H9 (cell line): ENCODE measurements around the gene TBC1D5. TPM values are rescaled to one million over a fixed set of nuclear protein-coding genes. Genes with fewer than 3 reads are reported as not detected.
A peak's percentile ranks its signal among the peaks of the same experiment; 100 is the strongest.

ENCODE experiments used
- DNase-seq: peaks from one replicate; pipeline ENCODE4 v3.0.0-alpha.2; 2017
- H2AFZ ChIP-seq: one replicate; pipeline ENCODE4 v1.6.1; 2013; ENCODE audit warnings: mild to moderate bottlenecking, low read length, control low read depth, moderate library complexity
- H2AK5ac ChIP-seq: 2 replicates; pipeline ENCODE4 v1.6.1; 2013; ENCODE audit warnings: low read length, control low read depth, mixed read lengths; ENCODE audit not compliant: insufficient read length
- H2BK120ac ChIP-seq: one replicate; pipeline ENCODE4 v1.6.1; 2013; ENCODE audit warnings: low read depth, mild to moderate bottlenecking, low read length, control low read depth, inconsistent platforms; ENCODE audit not compliant: poor library complexity, severe bottlenecking
- H2BK12ac ChIP-seq: 2 replicates; pipeline ENCODE4 v1.6.1; 2013; ENCODE audit warnings: low read length, control low read depth, mixed read lengths, low read depth; ENCODE audit not compliant: insufficient read length
- H2BK15ac ChIP-seq: 2 replicates; pipeline ENCODE4 v1.6.1; 2013; ENCODE audit warnings: low read depth, low read length, control low read depth
- H2BK20ac ChIP-seq: one replicate; pipeline ENCODE4 v1.6.1; 2013; ENCODE audit warnings: low read depth, mild to moderate bottlenecking, low read length, control low read depth, inconsistent platforms; ENCODE audit not compliant: poor library complexity, severe bottlenecking
- H2BK5ac ChIP-seq: 2 replicates; pipeline ENCODE4 v1.6.1; 2013; ENCODE audit warnings: low read length, control low read depth, mixed read lengths; ENCODE audit not compliant: insufficient read length
- H3K14ac ChIP-seq: 2 replicates; pipeline ENCODE4 v1.6.1; 2013; ENCODE audit warnings: low read length, control low read depth; ENCODE audit not compliant: insufficient read depth
- H3K18ac ChIP-seq: 2 replicates; pipeline ENCODE4 v1.6.1; 2013; ENCODE audit warnings: low read depth, mild to moderate bottlenecking, mixed read lengths, low read length, control low read depth; ENCODE audit not compliant: insufficient read length
- H3K23ac ChIP-seq: 2 replicates; pipeline ENCODE4 v1.6.1; 2013; ENCODE audit warnings: low read length, control low read depth, mixed read lengths, low read depth; ENCODE audit not compliant: insufficient read length
- H3K23me2 ChIP-seq: 2 replicates; pipeline ENCODE4 v1.6.1; 2013; ENCODE audit warnings: low read depth, mild to moderate bottlenecking, mixed read lengths, low read length, control low read depth; ENCODE audit not compliant: insufficient read length, poor library complexity, severe bottlenecking
- H3K27ac ChIP-seq: 2 replicates; pipeline ENCODE4 v1.5.1; 2013; ENCODE audit warnings: low read length, control low read depth, mixed read lengths, low read depth; ENCODE audit not compliant: insufficient read length
- H3K27me3 ChIP-seq: 2 replicates; pipeline ENCODE4 v1.6.1; 2013; ENCODE audit warnings: low read length, control low read depth, inconsistent platforms; ENCODE audit not compliant: insufficient read depth
- H3K4ac ChIP-seq: 2 replicates; pipeline ENCODE4 v1.6.1; 2013; ENCODE audit warnings: low read depth, mild to moderate bottlenecking, control low read depth, inconsistent platforms, low read length, moderate library complexity
- H3K4me1 ChIP-seq: 2 replicates; pipeline ENCODE4 v1.6.1; 2013; ENCODE audit warnings: low read length, control low read depth, inconsistent platforms; ENCODE audit not compliant: insufficient read depth
- H3K4me2 ChIP-seq: 2 replicates; pipeline ENCODE4 v1.6.1; 2013; ENCODE audit warnings: low read length, control low read depth, mixed read lengths; ENCODE audit not compliant: insufficient read length, insufficient read depth
- H3K56ac ChIP-seq: 2 replicates; pipeline ENCODE4 v1.6.1; 2013; ENCODE audit warnings: low read depth, mild to moderate bottlenecking, mixed read lengths, low read length, control low read depth; ENCODE audit not compliant: insufficient read length
- H3K79me1 ChIP-seq: 2 replicates; pipeline ENCODE4 v1.6.1; 2013; ENCODE audit warnings: low read depth, mild to moderate bottlenecking, moderate library complexity, low read length, control low read depth, inconsistent platforms; ENCODE audit not compliant: insufficient read depth, poor library complexity, severe bottlenecking
- H3K79me2 ChIP-seq: 2 replicates; pipeline ENCODE4 v1.6.1; 2013; ENCODE audit warnings: low read length, control low read depth, inconsistent platforms; ENCODE audit not compliant: insufficient read depth
- H3K9ac ChIP-seq: 2 replicates; pipeline ENCODE4 v1.6.1; 2013; ENCODE audit warnings: low read length, control low read depth, mixed read lengths; ENCODE audit not compliant: insufficient read length; ENCODE audit errors: extremely low read depth
- H3K9me3 ChIP-seq: one replicate; pipeline ENCODE4 v1.6.1; 2013; ENCODE audit warnings: low read depth, low read length, inconsistent platforms; ENCODE audit not compliant: control insufficient read depth
- H3T11ph ChIP-seq: one replicate; pipeline ENCODE4 v1.6.1; 2013; ENCODE audit warnings: mild to moderate bottlenecking, low read length, control low read depth, inconsistent platforms
- H4K20me1 ChIP-seq: one replicate; pipeline ENCODE4 v1.6.1; 2013; ENCODE audit not compliant: control insufficient read depth, insufficient read length, insufficient read depth
- H4K5ac ChIP-seq: 2 replicates; pipeline ENCODE4 v1.6.1; 2013; ENCODE audit warnings: low read depth, mild to moderate bottlenecking, mixed read lengths, low read length, control low read depth; ENCODE audit not compliant: insufficient read length
- H4K8ac ChIP-seq: replicated peaks from 2 replicates; pipeline ENCODE4 v1.6.1; 2013; ENCODE audit warnings: low read length, control low read depth, mixed read lengths, low read depth; ENCODE audit not compliant: insufficient read length
- H4K91ac ChIP-seq: 2 replicates; pipeline ENCODE4 v1.6.1; 2013; ENCODE audit warnings: low read depth, mild to moderate bottlenecking, moderate library complexity, mixed read lengths, low read length, control low read depth; ENCODE audit not compliant: insufficient read length
- H3K27ac Mint-ChIP-seq, 3 experiments: 2 replicates in 2 of 3; 3 replicates in 1 of 3; pipeline ENCODE4 v1.8.0; 2020 to 2021; ENCODE audit warnings: mixed read lengths in 3 of 3, mild to moderate bottlenecking in 1 of 3, moderate library complexity in 1 of 3
- H3K27me3 Mint-ChIP-seq: 2 replicates; pipeline ENCODE4 v1.8.0; 2021; ENCODE audit warnings: low read depth, mild to moderate bottlenecking, moderate library complexity, mixed read lengths
- H3K36me3 Mint-ChIP-seq, 3 experiments: 2 replicates in 2 of 3; 3 replicates in 1 of 3; pipeline ENCODE4 v1.8.0; 2020 to 2021; ENCODE audit warnings: low read depth in 3 of 3, mixed read lengths in 3 of 3; ENCODE audit not compliant: insufficient read depth in 1 of 3
- H3K4me1 Mint-ChIP-seq, 2 experiments: 2 replicates each; pipeline ENCODE4 v1.8.0; 2020; ENCODE audit warnings: mixed read lengths in 2 of 2
- H3K4me3 Mint-ChIP-seq, 2 experiments: 2 replicates in 1 of 2; 3 replicates in 1 of 2; pipeline ENCODE4 v1.8.0; 2020 to 2021; ENCODE audit warnings: mild to moderate bottlenecking in 2 of 2, mixed read lengths in 2 of 2, moderate library complexity in 1 of 2
- H3K9me3 Mint-ChIP-seq, 2 experiments: 2 replicates in 1 of 2; 3 replicates in 1 of 2; pipeline ENCODE4 v1.8.0; 2020; ENCODE audit warnings: mild to moderate bottlenecking in 2 of 2, mixed read lengths in 2 of 2, moderate library complexity in 1 of 2
- CTCF ChIP-seq: fragments of 200-600 bp; sonication (generic); conservative IDR thresholded peaks from 3 replicates; pipeline ENCODE4 v1.8.0; 2021; ENCODE audit warnings: antibody characterized with exemption, mild to moderate bottlenecking
- WGBS: extraction: QIAGEN DNeasy Blood & Tissue Kit; methylation state at CpG from one replicate; pipeline ENCODE4 v1.1.7; 2013; ENCODE audit warnings: missing lambda C conversion rate, low lambda C conversion rate, mixed read lengths; ENCODE audit not compliant: insufficient read length; ENCODE audit errors: extremely low coverage; 5-methylcytosine and 5-hydroxymethylcytosine counted together
- total RNA-seq: library from RNA; stranded (reverse); gene quantifications from 2 replicates; pipeline ENCODE4 v1.2.1, GENCODE V29; 2021

The TBC1D5 gene
- total RNA-seq, 1 experiment from 2014 or later: 25.0 TPM

DNA sequence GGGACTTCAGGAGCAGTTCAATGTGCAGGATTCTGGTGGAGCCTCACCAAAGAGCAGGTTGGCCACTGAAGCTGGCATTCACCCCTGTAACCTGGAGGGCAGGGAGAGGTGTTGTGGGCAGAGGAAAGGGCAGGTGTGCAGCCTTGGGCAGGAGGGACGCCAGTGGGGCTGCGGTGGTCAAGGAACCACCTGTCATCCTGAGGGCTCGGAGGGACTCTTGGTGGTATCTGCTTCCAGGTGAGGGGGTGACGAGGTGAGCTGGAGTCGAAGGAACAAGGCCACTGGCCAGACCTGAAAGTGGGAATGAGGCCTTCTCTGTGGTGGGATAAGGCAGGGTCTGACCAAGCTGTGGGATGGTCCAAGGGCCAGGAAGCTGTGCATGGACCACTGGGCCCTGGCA, 588.2 kb downstream of the TBC1D5 start:
- WGBS: no CpG with 5 or more reads among the region's 5 CpGs
- H2BK12ac ChIP-seq: no peak overlapping the region
- H3K36me3 Mint-ChIP-seq: peaks cover 7 to 18% (median 13%) of the 10 kb centered on the region in 3 experiments; a peak in 6 of 7 replicates
- H3K79me2 ChIP-seq: no peaks in the 10 kb centered on the region
- no peak overlapping the region for H3K18ac ChIP-seq
- H3K27me3 Mint-ChIP-seq: no peaks in the 10 kb centered on the region
- no peak overlapping the region for H2BK120ac ChIP-seq
- H4K91ac ChIP-seq: no peak overlapping the region
- H2BK5ac ChIP-seq: no peak overlapping the region
- no peak overlapping the region for H3K4ac ChIP-seq
- H3K9me3 Mint-ChIP-seq: peaks cover 0 to 3% of the 10 kb centered on the region in 2 experiments; a peak in 3 of 5 replicates
- no peak for DNase-seq
- H3K4me1 ChIP-seq: no peaks in the 10 kb centered on the region
- H2AFZ ChIP-seq: no peak overlapping the region
- no peak overlapping the region for H3K4me3 Mint-ChIP-seq
- no peak overlapping the region for H4K8ac ChIP-seq
- H3K14ac ChIP-seq: no peak overlapping the region
- H3K56ac ChIP-seq: no peak overlapping the region
- no peak overlapping the region for H2BK15ac ChIP-seq
- H3K27me3 ChIP-seq: no peaks in the 10 kb centered on the region
- H3K79me1 ChIP-seq: no peaks in the 10 kb centered on the region
- no peak overlapping the region for H3K27ac ChIP-seq
- no peaks in the 10 kb centered on the region for H3K9me3 ChIP-seq
- TF ChIP-seq CTCF: no peak
- H3K23me2 ChIP-seq: no peaks in the 10 kb centered on the region
- H3K9ac ChIP-seq: no peak overlapping the region
- H4K5ac ChIP-seq: no peak overlapping the region
- H3K23ac ChIP-seq: no peak overlapping the region
- H3K4me1 Mint-ChIP-seq: 0 out of 4 replicates have a peak, but pooled peaks cover 2 to 7% of the 10 kb centered on the region in 2 experiments
- H2BK20ac ChIP-seq: no peak overlapping the region
- H4K20me1 ChIP-seq: no peaks in the 10 kb centered on the region
- no peak overlapping the region for H3K4me2 ChIP-seq
- H3T11ph ChIP-seq: no peak overlapping the region
- H2AK5ac ChIP-seq: no peak overlapping the region
- H3K27ac Mint-ChIP-seq: peak overlapping the region in 2 of 3 experiments; percentile 57 to 74; a peak in 2 of 7 replicates
